ENCODE measurements around the gene AGAP1. TPM values are rescaled to one million over a fixed set of nuclear protein-coding genes. Genes with fewer than 3 reads are reported as not detected.

AGAP1 gene
- total RNA-seq, 1 donor from 2014 or later, result 36.2 TPM

GRCh38 chr2:235630718-235631296 lies 137.0 kb downstream of the AGAP1 start:
- intact Hi-C loops (cut with DNase I), result no loop called here
- Histone ChIP-seq H3K4me1 (no peaks in the 10 kb centered on the region), H3K4me3 (no peak overlapping the region), H3K27ac (no peak overlapping the region), H3K9me3 (no peaks in the 10 kb centered on the region), H3K27me3 (ENCODE audit: low read depth) (no peaks in the 10 kb centered on the region), H3K36me3 (no peaks in the 10 kb centered on the region)
- no peak for ATAC-seq
- no peak for DNase-seq
- TF ChIP-seq CTCF (IDR thresholded peaks at IDR 0.05), result no peak

- TF ChIP-seq CTCF (IDR thresholded peaks at IDR 0.05), result no peak
- no peak overlapping the region for H3K4me3 ChIP-seq
- intact Hi-C loops (cut with DNase I), result no loop called here
- H3K36me3 ChIP-seq, result no peaks in the 10 kb centered on the region
- no peak overlapping the region for H3K27ac ChIP-seq
- ATAC-seq, result no peak
- H3K27me3 ChIP-seq (ENCODE audit: low read depth), result no peaks in the 10 kb centered on the region
- H3K4me1 ChIP-seq, result peaks cover 16% of the 10 kb centered on the region
- DNase-seq, result no peak
- H3K9me3 ChIP-seq, result no peaks in the 10 kb centered on the region
These were observed 140.8 kb downstream of the AGAP1 start for GRCh38 chr2:235634435-235635158.

- TF ChIP-seq CTCF (IDR thresholded peaks at IDR 0.05), result no peak
- Histone ChIP-seq H3K27me3 (ENCODE audit: low read depth) (no peaks in the 10 kb centered on the region), H3K27ac (no peak overlapping the region), H3K36me3 (no peaks in the 10 kb centered on the region), H3K4me1 (peaks cover 35% of the 10 kb centered on the region), H3K4me3 (no peak overlapping the region), H3K9me3 (no peaks in the 10 kb centered on the region)
- no peak for ATAC-seq
- intact Hi-C loops (cut with DNase I), result no loop called here
- DNase-seq, result no peak
These were observed 142.7 kb downstream of the AGAP1 start for GRCh38 chr2:235636546-235636945.

- no peak for TF ChIP-seq CTCF (IDR thresholded peaks at IDR 0.05)
- ATAC-seq (no peak), DNase-seq (no peak)
- Histone ChIP-seq H3K4me1 (peaks cover 44% of the 10 kb centered on the region), H3K9me3 (no peaks in the 10 kb centered on the region), H3K27ac (no peak overlapping the region), H3K27me3 (ENCODE audit: low read depth) (no peaks in the 10 kb centered on the region), H3K4me3 (no peak overlapping the region), H3K36me3 (no peaks in the 10 kb centered on the region)
- intact Hi-C loops (cut with DNase I), result no loop called here
These were observed 144.1 kb downstream of the AGAP1 start for GRCh38 chr2:235637896-235638295.

- no peak overlapping the region for H3K4me3 ChIP-seq
- H3K9me3 ChIP-seq, result no peaks in the 10 kb centered on the region
- DNase-seq (no peak), ATAC-seq (no peak)
- H3K4me1 ChIP-seq, result peaks cover 44% of the 10 kb centered on the region
- peak overlapping the region; percentile 65 for H3K27ac ChIP-seq
- intact Hi-C loops (cut with DNase I), result no loop called here
- H3K27me3 ChIP-seq (ENCODE audit: low read depth), result no peaks in the 10 kb centered on the region
- no peak for TF ChIP-seq CTCF (IDR thresholded peaks at IDR 0.05)
- H3K36me3 ChIP-seq, result no peaks in the 10 kb centered on the region
These were observed 144.9 kb downstream of the AGAP1 start for GRCh38 chr2:235638541-235639427.

Data from lower lobe of right lung (tissue), 2 donors.